Right ventricle myocardium inferior (tissue), 1 donor: ENCODE measurements around the gene PTMA. TPM values are rescaled to one million over a fixed set of nuclear protein-coding genes. Genes with fewer than 3 reads are reported as not detected.
"Not testable (repeated sequence)": the region's sequence is repeated elsewhere in the genome, so short reads cannot be mapped to it uniquely, and the experiment has no call there.

Source experiments
- ATAC-seq: fragments of 200-7000 bp; cut with Tn5 transposase; one replicate; pipeline ENCODE4 v1.9.1; 2020; ENCODE audit warnings: mild to moderate bottlenecking, moderate library complexity
- DNase-seq: peaks from one replicate; pipeline ENCODE4 v3.0.0; 2021; ENCODE audit errors: missing footprints
- intact Hi-C: fragments of 100-400 bp; cut with DNase I; formaldehyde crosslinking; loops from one replicate; pipeline ENCODE4 v1.11.0; 2022
- total RNA-seq: library from RNA; stranded (reverse); fragmentation: NEBNext Ultra II Directional; extraction: Animal tissue kit (Norgen Biotek cat#: 25700); gene quantifications from one replicate; pipeline ENCODE4 v1.2.1, GENCODE V29; 2021
- donor health status: DM: no; HTN: yes; CAD: no; lungs with severe emphysema.

Gene PTMA
- total RNA-seq, 1 donor from 2014 or later = 264 TPM

- DNase-seq (no peak), ATAC-seq (no peak)
- intact Hi-C loops = no loop called here
Measured at GRCh38 chr2:231726276-231726675, 18.0 kb downstream of the PTMA start.

GRCh38 chr2:231727621-231728020 lies 19.3 kb downstream of the PTMA start:
- ATAC-seq = no peak
- intact Hi-C loops = no loop called here
- DNase-seq = no peak

GRCh38 chr2:231732604-231733003 lies 24.3 kb downstream of the PTMA start:
- ATAC-seq (no peak), DNase-seq (no peak)
- intact Hi-C loops = no loop called here

DNA sequence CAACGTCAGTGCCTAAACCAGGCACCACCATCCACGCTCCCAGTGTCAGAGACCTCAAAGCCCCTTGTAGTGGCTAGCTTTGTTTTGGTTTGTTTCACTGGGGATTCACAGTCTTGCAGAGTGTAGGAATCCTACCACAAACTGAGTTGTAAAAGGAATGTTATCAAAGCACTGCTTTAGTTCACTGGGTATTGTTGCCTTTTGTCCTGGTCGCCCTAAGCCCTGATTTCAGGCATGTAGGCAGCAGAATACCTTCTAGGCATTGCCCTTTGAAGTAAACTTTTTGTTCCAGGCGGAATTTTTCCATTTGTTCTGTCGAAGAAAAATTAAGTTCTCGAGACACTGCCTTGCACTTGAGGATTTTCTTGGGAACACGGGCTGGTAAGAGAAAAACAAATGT lies 29.4 kb downstream of the PTMA start:
- intact Hi-C loops = no loop called here
- ATAC-seq = no peak
- DNase-seq = no peak

GRCh38 chr2:231743376-231744116 lies 35.2 kb downstream of the PTMA start:
- DNase-seq (no peak), ATAC-seq (no peak)
- intact Hi-C loops = no loop called here

DNA sequence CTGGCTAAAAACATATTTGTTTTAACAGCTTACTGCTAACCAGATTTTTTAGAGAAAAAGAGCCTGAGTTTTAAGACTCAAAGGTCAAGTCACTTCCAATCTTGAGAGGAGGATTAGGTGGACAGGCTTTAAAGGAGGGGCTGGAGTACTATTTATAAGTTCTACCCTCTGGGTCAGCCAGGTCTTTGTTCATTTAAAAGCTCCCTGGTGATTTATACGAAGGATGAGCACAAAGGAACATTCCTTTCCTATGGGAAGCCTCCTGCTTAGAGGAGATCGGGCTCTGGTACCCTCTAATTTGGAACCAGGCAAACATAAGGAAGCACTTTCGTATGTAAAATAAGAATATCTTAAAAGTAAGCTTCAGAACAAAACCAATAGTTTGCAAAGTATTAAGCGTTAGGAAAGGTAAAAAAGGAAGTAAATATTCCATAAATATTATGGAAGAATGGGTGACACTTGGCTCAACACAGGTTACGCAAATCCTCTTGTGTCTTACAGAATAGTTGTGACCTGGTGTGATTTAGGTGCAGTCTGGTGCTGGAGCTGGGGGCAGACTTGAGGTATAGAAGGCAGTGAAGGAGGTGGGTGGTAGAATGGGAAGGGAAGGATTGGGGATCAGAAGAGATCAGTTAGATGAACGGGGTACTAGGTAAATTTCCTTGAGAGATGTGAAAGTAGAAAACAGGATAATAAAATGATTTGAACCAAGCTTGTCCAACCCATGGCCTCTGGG lies 37.1 kb downstream of the PTMA start:
- ATAC-seq (no peak), DNase-seq (no peak)
- intact Hi-C loops = no loop called here

- DNase-seq, intact Hi-C loops, ATAC-seq: not testable (repeated sequence)
Measured at GRCh38 chr2:231748153-231748896, 40.0 kb downstream of the PTMA start.

GRCh38 chr2:231749016-231749415 lies 40.7 kb downstream of the PTMA start:
- DNase-seq, ATAC-seq, intact Hi-C loops: not testable (repeated sequence)

DNA sequence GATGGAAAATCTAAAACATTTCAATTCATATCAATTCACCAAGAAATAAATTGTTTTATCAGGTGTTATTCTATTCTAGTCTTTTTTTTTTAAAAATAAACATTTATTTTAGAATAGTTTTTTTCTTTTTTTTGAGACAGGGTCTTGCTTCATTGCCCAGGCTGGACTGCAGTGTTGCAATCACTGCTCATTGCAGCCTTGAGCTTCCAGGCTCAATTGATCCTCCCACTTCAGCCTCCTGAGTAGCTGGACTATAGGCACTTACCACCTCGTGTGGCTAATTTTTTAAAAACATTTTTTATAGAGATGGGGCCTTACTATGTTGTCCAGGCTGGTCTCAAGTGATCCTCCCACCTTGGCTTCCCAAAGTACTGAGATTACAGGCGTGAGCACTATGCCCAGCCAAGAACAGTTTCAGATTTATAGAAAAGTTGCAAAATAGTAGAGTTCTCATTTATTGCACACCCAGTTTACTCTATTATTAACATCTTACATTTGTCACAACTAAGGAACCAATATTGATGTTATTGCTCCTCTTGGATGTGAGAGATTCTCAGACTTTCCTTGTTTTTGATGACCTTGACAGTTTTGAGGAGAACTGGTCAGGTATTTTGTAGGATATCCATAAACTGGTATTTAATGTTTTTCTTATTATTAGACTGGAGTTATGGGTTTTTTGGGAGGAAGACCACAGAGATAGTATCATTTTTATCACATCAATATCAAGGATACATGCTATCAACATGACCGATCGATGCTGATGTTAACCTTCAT lies 42.9 kb downstream of the PTMA start:
- intact Hi-C loops = no loop called here
- ATAC-seq (no peak), DNase-seq (no peak)

- intact Hi-C loops = no loop called here
- no peak for ATAC-seq
Measured at GRCh38 chr2:231752061-231752460, 43.7 kb downstream of the PTMA start.

DNA sequence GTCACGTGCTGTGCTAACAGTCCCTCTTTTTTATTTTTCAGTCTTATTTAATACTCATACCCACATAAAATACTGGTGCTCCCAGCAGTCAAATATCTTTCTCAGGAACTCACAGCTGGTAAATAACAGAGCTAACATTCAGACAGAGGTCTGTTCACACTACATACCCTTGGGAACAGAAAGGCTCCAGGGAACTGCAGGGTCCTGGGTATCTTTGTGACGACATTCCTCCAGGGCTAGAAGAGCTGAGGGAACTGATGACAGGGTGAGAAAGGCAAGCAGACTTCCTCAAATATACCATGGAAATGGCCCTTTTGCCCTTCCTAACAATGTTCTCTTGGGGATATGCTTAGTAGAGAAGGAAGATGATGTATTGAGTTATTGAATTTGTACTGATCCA lies 53.4 kb downstream of the PTMA start:
- intact Hi-C loops = no loop called here
- ATAC-seq (peak; percentile 37), DNase-seq (no peak)

More at GRCh38 chr2:231752061-231752460, 43.7 kb downstream of the PTMA start:
- no peak for DNase-seq

Other genes with a start within 250 kb of the PTMA start
- 218 TPM for gene NCL, start 244.0 kb upstream of the PTMA start, total RNA-seq
- gene NMUR1, start 178.1 kb upstream of the PTMA start, total RNA-seq = 0.38 TPM
- gene TEX44, start 115.7 kb upstream of the PTMA start, total RNA-seq = not detected
- 14.5 TPM for gene PDE6D, start 72.8 kb downstream of the PTMA start, total RNA-seq
- 19.8 TPM for gene COPS7B, start 77.9 kb downstream of the PTMA start, total RNA-seq
- 16.1 TPM for gene NPPC, start 217.9 kb downstream of the PTMA start, total RNA-seq